Measurements from ENCODE around the gene RNF175. TPM values are rescaled to one million over a fixed set of nuclear protein-coding genes. Genes with fewer than 3 reads are reported as not detected.

The RNF175 gene
- total RNA-seq, 2 experiments from 2014 or later: not detected

- Mint-ChIP-seq H3K36me3 (ENCODE audit: low read depth) (peaks cover 4% of the 10 kb centered on the region), H3K4me1 (peaks cover 25% of the 10 kb centered on the region), H3K9me3 (no peaks in the 10 kb centered on the region), H3K27me3 (peaks cover 90% of the 10 kb centered on the region), H3K27ac (no peak overlapping the region), H3K4me3 (no peak overlapping the region)
- CTCF ChIA-PET: interaction anchor here (1.1 kb wide), 1 partner anchor 127 kb away, joined by 3 read pairs; no protein-coding TSS in a partner anchor
- POLR2A ChIA-PET: no interaction called here
- no peak for DNase-seq
Measured at GRCh38 chr4:153790500-153790865, 30.7 kb upstream of the RNF175 start.

GRCh38 chr4:153789741-153790499 is 30.1 kb upstream of the RNF175 start:
- no peak for DNase-seq
- POLR2A ChIA-PET: no interaction called here
- Mint-ChIP-seq H3K27ac (no peak overlapping the region), H3K4me1 (peaks cover 25% of the 10 kb centered on the region), H3K9me3 (no peaks in the 10 kb centered on the region), H3K4me3 (no peak overlapping the region), H3K36me3 (ENCODE audit: low read depth) (peaks cover 4% of the 10 kb centered on the region), H3K27me3 (peaks cover 86% of the 10 kb centered on the region)
- CTCF ChIA-PET: interaction anchor here (0.8 kb wide), 1 partner anchor 172 kb away, joined by 5 read pairs; no protein-coding TSS in a partner anchor

GRCh38 chr4:153788413-153789276 is 28.8 kb upstream of the RNF175 start, which contains the start of gene SFRP2:
TSS of gene SFRP2 (minus strand) at chr4:153789083. CDS start at chr4:153788835, 248 bp downstream.
- peaks cover 4% of the 10 kb centered on the region for H3K36me3 Mint-ChIP-seq (ENCODE audit: low read depth)
- H3K4me3 Mint-ChIP-seq: no peak within 1 kb of the TSS
- DNase-seq: no peak
- H3K9me3 Mint-ChIP-seq: no peaks in the 10 kb centered on the region
- peaks cover 80% of the 10 kb centered on the region for H3K27me3 Mint-ChIP-seq
- no peak within 1 kb of the TSS for H3K27ac Mint-ChIP-seq
- CTCF ChIA-PET: no interaction called here
- POLR2A ChIA-PET: no interaction called here
- peaks cover 25% of the 10 kb centered on the region for H3K4me1 Mint-ChIP-seq

GRCh38 chr4:153788051-153788412 is 28.2 kb upstream of the RNF175 start:
- no peak for DNase-seq
- POLR2A ChIA-PET: no interaction called here
- H3K27ac Mint-ChIP-seq: no peak overlapping the region

GRCh38 chr4:153787575-153787974 is 27.8 kb upstream of the RNF175 start:
- Mint-ChIP-seq H3K4me3 (no peak overlapping the region), H3K27ac (no peak overlapping the region), H3K9me3 (no peaks in the 10 kb centered on the region), H3K27me3 (peaks cover 79% of the 10 kb centered on the region), H3K4me1 (peaks cover 22% of the 10 kb centered on the region), H3K36me3 (ENCODE audit: low read depth) (peaks cover 4% of the 10 kb centered on the region)
- ChIA-PET POLR2A (no interaction called here), CTCF (no interaction called here)
- no peak for DNase-seq

More at GRCh38 chr4:153788051-153788412, 28.2 kb upstream of the RNF175 start:
- Mint-ChIP-seq H3K9me3 (no peaks in the 10 kb centered on the region), H3K4me1 (peaks cover 25% of the 10 kb centered on the region), H3K27me3 (peaks cover 80% of the 10 kb centered on the region), H3K36me3 (ENCODE audit: low read depth) (peaks cover 4% of the 10 kb centered on the region), H3K4me3 (no peak overlapping the region)
- CTCF ChIA-PET: no interaction called here

GRCh38 chr4:153787061-153787560 is 27.3 kb upstream of the RNF175 start:
- Mint-ChIP-seq H3K4me3 (no peak overlapping the region), H3K27ac (no peak overlapping the region), H3K9me3 (no peaks in the 10 kb centered on the region), H3K36me3 (ENCODE audit: low read depth) (peaks cover 4% of the 10 kb centered on the region), H3K27me3 (peaks cover 77% of the 10 kb centered on the region), H3K4me1 (peaks cover 21% of the 10 kb centered on the region)
- ChIA-PET POLR2A (no interaction called here), CTCF (interaction anchor here (0.7 to 2.0 kb wide), 2 partner anchors 10 to 230 kb away, joined by 3 to 7 read pairs; no protein-coding TSS in a partner anchor)
- DNase-seq: no peak

- peaks cover 75% of the 10 kb centered on the region for H3K27me3 Mint-ChIP-seq
- no peak for DNase-seq
- no peaks in the 10 kb centered on the region for H3K36me3 Mint-ChIP-seq (ENCODE audit: low read depth)
- ChIA-PET CTCF (interaction anchor here (0.7 to 2.1 kb wide), 7 partner anchors 9 to 297 kb away, joined by 3 to 8 read pairs (median 5); no protein-coding TSS in a partner anchor), POLR2A (no interaction called here)
- H3K4me1 Mint-ChIP-seq: peaks cover 13% of the 10 kb centered on the region
- no peak overlapping the region for H3K4me3 Mint-ChIP-seq
- no peaks in the 10 kb centered on the region for H3K9me3 Mint-ChIP-seq
- H3K27ac Mint-ChIP-seq: no peak overlapping the region
Measured at GRCh38 chr4:153785910-153786721, 26.3 kb upstream of the RNF175 start.

- peaks cover 9% of the 10 kb centered on the region for H3K4me1 Mint-ChIP-seq
- no peak overlapping the region for H3K4me3 Mint-ChIP-seq
- no peaks in the 10 kb centered on the region for H3K9me3 Mint-ChIP-seq
- H3K27ac Mint-ChIP-seq: no peak overlapping the region
- peaks cover 67% of the 10 kb centered on the region for H3K27me3 Mint-ChIP-seq
- no peaks in the 10 kb centered on the region for H3K36me3 Mint-ChIP-seq (ENCODE audit: low read depth)
- no peak for DNase-seq
- CTCF ChIA-PET: interaction anchor here (1.0 to 2.1 kb wide), 3 partner anchors 24 to 299 kb away, joined by 4 to 7 read pairs (median 4); no protein-coding TSS in a partner anchor
- POLR2A ChIA-PET: no interaction called here
Measured at GRCh38 chr4:153784166-153784699, 24.4 kb upstream of the RNF175 start.

GRCh38 chr4:153782581-153782980 is 22.8 kb upstream of the RNF175 start:
- POLR2A ChIA-PET: no interaction called here
- H3K27ac Mint-ChIP-seq: no peak overlapping the region
- no peak for DNase-seq
- no peak overlapping the region for H3K4me3 Mint-ChIP-seq
- H3K36me3 Mint-ChIP-seq (ENCODE audit: low read depth): no peaks in the 10 kb centered on the region
- peaks cover 61% of the 10 kb centered on the region for H3K27me3 Mint-ChIP-seq
- no peaks in the 10 kb centered on the region for H3K9me3 Mint-ChIP-seq
- no peaks in the 10 kb centered on the region for H3K4me1 Mint-ChIP-seq
- CTCF ChIA-PET: no interaction called here

GRCh38 chr4:153781717-153782416 is 22.0 kb upstream of the RNF175 start:
- ChIA-PET POLR2A (no interaction called here), CTCF (no interaction called here)
- Mint-ChIP-seq H3K9me3 (no peaks in the 10 kb centered on the region), H3K36me3 (ENCODE audit: low read depth) (no peaks in the 10 kb centered on the region), H3K27ac (no peak overlapping the region), H3K4me3 (no peak overlapping the region), H3K4me1 (no peaks in the 10 kb centered on the region), H3K27me3 (peaks cover 54% of the 10 kb centered on the region)
- no peak for DNase-seq

- H3K4me3 Mint-ChIP-seq: no peak overlapping the region
- CTCF ChIA-PET: no interaction called here
- DNase-seq: no peak
- no peaks in the 10 kb centered on the region for H3K9me3 Mint-ChIP-seq
- H3K27ac Mint-ChIP-seq: no peak overlapping the region
- peaks cover 52% of the 10 kb centered on the region for H3K27me3 Mint-ChIP-seq
- no peaks in the 10 kb centered on the region for H3K36me3 Mint-ChIP-seq (ENCODE audit: low read depth)
- no peaks in the 10 kb centered on the region for H3K4me1 Mint-ChIP-seq
- POLR2A ChIA-PET: no interaction called here
Measured at GRCh38 chr4:153781280-153781679, 21.5 kb upstream of the RNF175 start.

- CTCF ChIA-PET: interaction anchor here (1.1 kb wide), 1 partner anchor 16 kb away, joined by 3 read pairs; no protein-coding TSS in a partner anchor
- H3K27me3 Mint-ChIP-seq: peaks cover 52% of the 10 kb centered on the region
- no peak for DNase-seq
- no peaks in the 10 kb centered on the region for H3K9me3 Mint-ChIP-seq
- H3K36me3 Mint-ChIP-seq (ENCODE audit: low read depth): no peaks in the 10 kb centered on the region
- POLR2A ChIA-PET: no interaction called here
- H3K27ac Mint-ChIP-seq: no peak overlapping the region
- no peak overlapping the region for H3K4me3 Mint-ChIP-seq
- H3K4me1 Mint-ChIP-seq: no peaks in the 10 kb centered on the region
Measured at GRCh38 chr4:153780876-153781275, 21.1 kb upstream of the RNF175 start.

All from activated CD4-positive, alpha-beta memory T cell treated with anti-CD3 and anti-CD28 coated beads, Interleukin-2, amount 10 ng/mL, durations not matched to agents 7 days and 5 days (primary cell).